Fibroblast of mammary gland (primary cell): ENCODE data around the gene CDC42EP4.
"Not testable (repeated sequence)": the region's sequence is repeated elsewhere in the genome, so short reads cannot be mapped to it uniquely, and the experiment has no call there.

Source experiments
- DNase-seq: peaks from one replicate; pipeline ENCODE4 v3.0.0-alpha.2; 2010; ENCODE audit warnings: low read depth
- H3K4me3 ChIP-seq: 2 replicates; pipeline ENCODE4 v1.5.1; 2011; ENCODE audit warnings: low read depth, mild to moderate bottlenecking, low read length, moderate library complexity; ENCODE audit not compliant: control insufficient read depth
- CTCF ChIP-seq: conservative IDR thresholded peaks from 2 replicates; pipeline ENCODE4 v1.5.1; 2011; ENCODE audit warnings: low read depth, low read length, inconsistent platforms; ENCODE audit not compliant: control insufficient read depth, insufficient read depth

Gene CDC42EP4

GRCh38 chr17:73334771-73335513 lies 23.1 kb upstream of the CDC42EP4 start:
- no peak overlapping the region for H3K4me3 ChIP-seq
- TF ChIP-seq CTCF: no peak
- no peak for DNase-seq

GRCh38 chr17:73333445-73333844 lies 21.6 kb upstream of the CDC42EP4 start:
- H3K4me3 ChIP-seq: not testable (repeated sequence)
- peak; percentile 66 for DNase-seq

- DNase-seq: no peak
- no peak overlapping the region for H3K4me3 ChIP-seq
- TF ChIP-seq CTCF: no peak
These were observed 19.3 kb upstream of the CDC42EP4 start for GRCh38 chr17:73331060-73331459.

GRCh38 chr17:73327676-73328075 lies 15.9 kb upstream of the CDC42EP4 start:
- no peak for TF ChIP-seq CTCF
- H3K4me3 ChIP-seq: no peak overlapping the region
- no peak for DNase-seq

- DNase-seq: peak; percentile 90
- no peak overlapping the region for H3K4me3 ChIP-seq
- TF ChIP-seq CTCF: peak; percentile 42
These were observed 13.7 kb upstream of the CDC42EP4 start for GRCh38 chr17:73325527-73325842.

GRCh38 chr17:73324711-73325526 lies 13.1 kb upstream of the CDC42EP4 start:
- TF ChIP-seq CTCF: no peak
- no peak overlapping the region for H3K4me3 ChIP-seq
- no peak for DNase-seq

GRCh38 chr17:73324160-73324475 lies 12.3 kb upstream of the CDC42EP4 start:
- no peak for TF ChIP-seq CTCF
- peak; percentile 62 for DNase-seq
- no peak overlapping the region for H3K4me3 ChIP-seq
